Measurements from ENCODE around the gene SUPT6H.

DNA sequence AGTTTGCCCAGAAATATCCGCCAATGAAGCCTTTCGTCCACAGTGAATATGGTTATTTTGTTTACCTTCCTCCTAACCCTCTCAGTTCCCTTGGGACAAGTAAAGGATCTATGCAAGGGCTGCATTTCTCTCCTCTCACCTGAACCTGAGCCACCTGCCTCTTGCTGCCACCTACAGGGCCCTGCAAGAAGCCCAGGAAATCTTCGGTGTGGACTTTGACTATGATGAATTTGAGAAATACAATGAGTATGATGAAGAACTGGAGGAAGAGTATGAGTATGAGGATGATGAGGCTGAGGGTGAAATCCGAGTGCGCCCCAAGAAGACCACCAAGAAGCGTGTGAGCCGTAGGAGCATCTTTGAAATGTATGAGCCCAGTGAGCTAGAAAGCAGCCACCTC is 14.0 kb downstream of the SUPT6H start:
- TF ChIP-seq SIN3A (IDR thresholded peaks at IDR 0.05; ENCODE audit: borderline replicate concordance, low read depth, low read length): no peak
- TF ChIP-seq, protein P1, sequence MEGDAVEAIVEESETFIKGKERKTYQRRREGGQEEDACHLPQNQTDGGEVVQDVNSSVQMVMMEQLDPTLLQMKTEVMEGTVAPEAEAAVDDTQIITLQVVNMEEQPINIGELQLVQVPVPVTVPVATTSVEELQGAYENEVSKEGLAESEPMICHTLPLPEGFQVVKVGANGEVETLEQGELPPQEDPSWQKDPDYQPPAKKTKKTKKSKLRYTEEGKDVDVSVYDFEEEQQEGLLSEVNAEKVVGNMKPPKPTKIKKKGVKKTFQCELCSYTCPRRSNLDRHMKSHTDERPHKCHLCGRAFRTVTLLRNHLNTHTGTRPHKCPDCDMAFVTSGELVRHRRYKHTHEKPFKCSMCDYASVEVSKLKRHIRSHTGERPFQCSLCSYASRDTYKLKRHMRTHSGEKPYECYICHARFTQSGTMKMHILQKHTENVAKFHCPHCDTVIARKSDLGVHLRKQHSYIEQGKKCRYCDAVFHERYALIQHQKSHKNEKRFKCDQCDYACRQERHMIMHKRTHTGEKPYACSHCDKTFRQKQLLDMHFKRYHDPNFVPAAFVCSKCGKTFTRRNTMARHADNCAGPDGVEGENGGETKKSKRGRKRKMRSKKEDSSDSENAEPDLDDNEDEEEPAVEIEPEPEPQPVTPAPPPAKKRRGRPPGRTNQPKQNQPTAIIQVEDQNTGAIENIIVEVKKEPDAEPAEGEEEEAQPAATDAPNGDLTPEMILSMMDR (IDR thresholded peaks at IDR 0.05): no peak; the same call in 1 of the 2 replicates
- no peak for TF ChIP-seq YY1 (IDR thresholded peaks at IDR 0.05; ENCODE audit: low read depth)
- no peak for TF ChIP-seq RXRA (IDR thresholded peaks at IDR 0.05; ENCODE audit: borderline replicate concordance, low read depth)
